Bronchial epithelial cell (primary cell): ENCODE data around the gene BTRC. TPM values are rescaled to one million over a fixed set of nuclear protein-coding genes. Genes with fewer than 3 reads are reported as not detected.

Experiments used
- DNase-seq: peaks from one replicate; pipeline ENCODE4 v3.0.0-alpha.2; 2010; ENCODE audit warnings: low read depth
- FAIRE-seq: peaks from 2 replicates; lab custom pipeline; 2011; peaks lifted over from hg19 to GRCh38; lab: Jason Lieb, UNC
- H3K27me3 ChIP-seq: 2 replicates; pipeline ENCODE4 v1.5.1; 2011; ENCODE audit warnings: low read length; ENCODE audit not compliant: control insufficient read depth, insufficient read depth
- H3K36me3 ChIP-seq: 2 replicates; pipeline ENCODE4 v1.5.1; 2011; ENCODE audit warnings: low read length; ENCODE audit not compliant: control insufficient read depth, insufficient read depth
- H3K4me3 ChIP-seq: 2 replicates; pipeline ENCODE4 v1.5.1; 2011; ENCODE audit warnings: mild to moderate bottlenecking, low read depth, low read length, control low read depth
- CTCF ChIP-seq: IDR thresholded peaks from 2 replicates; pipeline ENCODE4 v1.5.1; 2011; ENCODE audit warnings: mild to moderate bottlenecking, moderate library complexity, low read length, control low read depth, inconsistent platforms; ENCODE audit not compliant: insufficient read depth, severe bottlenecking
- total RNA-seq: library from RNA; depleted of rRNA; stranded (reverse); fragments of >200 nt; gene quantifications from 2 replicates; pipeline ENCODE4 v1.2.1, GENCODE V29; 2014

The BTRC gene
- total RNA-seq, 1 donor from 2014 or later: 6.8 TPM

DNA sequence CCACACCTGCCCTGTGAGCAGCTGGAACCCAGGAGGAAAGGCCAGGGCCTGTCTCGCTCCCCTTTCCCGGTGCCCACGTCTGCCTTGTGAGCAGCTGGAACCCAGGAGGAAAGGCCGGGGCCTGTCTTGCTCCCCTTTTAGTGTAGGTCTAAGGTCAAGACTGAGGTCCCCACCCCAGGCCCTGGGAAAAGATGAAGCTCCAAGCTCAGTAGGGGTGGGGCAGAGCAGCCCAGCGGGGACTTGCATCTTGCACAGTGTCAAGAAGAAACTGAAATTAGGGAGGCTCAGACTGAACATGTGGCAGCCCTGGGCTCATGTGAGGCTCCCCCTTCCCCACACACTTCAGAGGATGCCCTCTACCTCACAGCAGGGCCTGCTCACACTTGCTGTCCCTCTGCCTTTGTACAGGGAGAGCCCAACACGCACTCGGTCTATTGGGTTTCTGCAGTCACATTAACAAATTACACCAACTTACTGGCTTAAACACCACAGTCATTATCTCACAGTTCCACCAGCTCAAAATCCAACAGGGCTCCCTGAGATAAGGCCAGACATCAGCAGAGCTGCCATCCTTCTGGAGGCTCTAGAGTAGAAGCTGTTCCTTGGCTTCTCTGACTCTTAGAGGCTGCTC, 221.7 kb downstream of the BTRC start:
- no peak for DNase-seq
- peak; percentile 58 for FAIRE-seq
- Histone ChIP-seq H3K4me3 (no peak overlapping the region), H3K36me3 (peaks cover 3% of the 10 kb centered on the region), H3K27me3 (no peaks in the 10 kb centered on the region)
- TF ChIP-seq CTCF: no peak

GRCh38 chr10:101576211-101576863, 222.4 kb downstream of the BTRC start:
- FAIRE-seq (no peak), DNase-seq (peak; percentile 42)
- Histone ChIP-seq H3K4me3 (no peak overlapping the region), H3K36me3 (peaks cover 3% of the 10 kb centered on the region), H3K27me3 (no peaks in the 10 kb centered on the region)
- no peak for TF ChIP-seq CTCF

DNA sequence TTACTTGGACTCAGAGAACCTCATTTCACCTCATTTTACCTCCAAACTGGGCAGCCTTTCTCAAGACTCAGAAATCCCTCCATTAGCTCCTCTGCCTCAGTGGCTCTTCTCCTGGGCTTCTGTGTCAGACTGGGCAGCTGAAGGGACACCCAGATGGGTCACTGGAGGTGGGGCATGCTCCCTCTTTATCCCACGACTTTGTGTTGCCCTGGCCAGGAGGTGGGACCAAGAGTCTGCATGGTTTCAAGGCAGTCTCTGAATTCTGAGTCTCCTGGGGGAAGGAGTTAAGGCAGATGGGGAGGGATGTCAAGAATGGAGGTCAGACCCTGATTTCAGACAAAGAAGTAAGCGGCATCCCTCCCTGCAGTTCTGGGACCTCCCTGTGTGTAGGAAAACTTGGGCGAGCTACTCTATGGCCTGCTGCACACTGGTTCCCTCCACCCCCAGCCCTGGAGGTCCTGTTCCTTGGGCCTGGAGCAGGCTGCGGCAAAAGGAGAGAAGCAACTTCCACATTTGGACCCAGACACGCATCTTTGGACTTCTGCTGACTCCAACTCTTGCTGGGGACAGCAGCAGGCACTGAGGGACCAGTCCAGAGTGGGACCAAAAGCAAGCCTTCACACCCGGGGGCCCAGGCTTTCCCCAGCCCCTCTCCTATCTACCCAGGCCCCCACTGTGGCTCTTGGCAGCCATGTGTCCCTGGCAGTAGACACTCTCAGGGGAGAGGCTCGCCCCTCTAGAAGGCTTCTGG, 223.3 kb downstream of the BTRC start:
- no peak for FAIRE-seq

DNA sequence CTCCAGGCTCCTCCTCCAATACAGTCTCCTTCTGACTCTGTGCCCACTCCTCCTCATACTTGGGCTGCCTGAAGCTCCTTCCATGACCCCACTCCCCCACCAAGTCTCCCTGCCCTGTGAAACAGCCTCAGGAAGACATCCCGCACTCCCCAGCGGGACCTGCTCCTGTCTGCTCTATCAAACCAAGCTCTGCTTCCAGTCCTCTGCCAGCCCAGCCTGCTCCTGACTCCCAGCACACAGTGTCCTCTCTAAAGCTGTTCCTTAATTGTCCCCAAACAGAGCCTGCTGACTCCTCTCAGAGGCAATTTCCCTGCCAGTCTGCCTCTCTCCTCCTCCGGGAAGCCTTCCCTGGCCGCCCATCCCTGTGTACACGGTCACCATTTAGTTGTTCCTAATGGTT, 224.2 kb downstream of the BTRC start:
- FAIRE-seq (no peak), DNase-seq (no peak)
- Histone ChIP-seq H3K4me3 (no peak overlapping the region), H3K36me3 (peaks cover 7% of the 10 kb centered on the region), H3K27me3 (no peaks in the 10 kb centered on the region)
- TF ChIP-seq CTCF: no peak

More for the DNA sequence above, 223.3 kb downstream of the BTRC start:
- DNase-seq: no peak
- no peak for TF ChIP-seq CTCF
- peaks cover 3% of the 10 kb centered on the region for H3K36me3 ChIP-seq
- H3K4me3 ChIP-seq: no peak overlapping the region
- no peaks in the 10 kb centered on the region for H3K27me3 ChIP-seq

- Histone ChIP-seq H3K4me3 (no peak overlapping the region), H3K36me3 (peaks cover 9% of the 10 kb centered on the region), H3K27me3 (no peaks in the 10 kb centered on the region)
- DNase-seq (no peak), FAIRE-seq (no peak)
- no peak for TF ChIP-seq CTCF
Measured at GRCh38 chr10:101578803-101579515, 225.0 kb downstream of the BTRC start.
